ENCODE data around the gene GPC5.

Gene GPC5

DNA sequence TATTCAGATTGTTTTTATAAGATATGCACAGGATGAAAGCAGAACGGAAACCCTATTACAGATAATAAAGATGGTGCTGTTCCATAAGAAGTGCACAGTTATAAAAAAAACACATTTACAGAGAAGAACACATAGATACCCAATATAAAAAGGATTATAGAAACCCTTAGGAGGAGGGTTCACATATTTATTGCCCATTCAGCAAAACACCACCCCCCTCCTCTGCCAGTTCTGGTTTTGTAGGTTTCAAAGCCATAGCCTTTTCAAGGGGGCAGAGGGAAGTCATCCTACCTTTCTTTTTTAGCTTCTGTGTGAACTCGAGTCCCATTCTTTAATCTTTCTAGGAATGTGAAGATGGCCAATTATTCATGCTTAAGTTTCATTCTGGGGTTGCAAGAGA lies 511.2 kb downstream of the GPC5 start:
- H3K4me1 ChIP-seq (ENCODE audit: insufficient read depth, insufficient read length), result no peaks in the 10 kb centered on the region
- no peaks in the 10 kb centered on the region for H3K9me3 ChIP-seq (ENCODE audit: insufficient read depth, low read length)
- DNase-seq (ENCODE audit: low read depth, low spot score), result no peak
- H3K36me3 ChIP-seq (ENCODE audit: insufficient read depth, insufficient read length, low read length), result no peaks in the 10 kb centered on the region
- no peak overlapping the region for H3K4me3 ChIP-seq (ENCODE audit: insufficient read length, low read depth)
- no peaks in the 10 kb centered on the region for H3K27me3 ChIP-seq (ENCODE audit: insufficient read depth, insufficient read length)
- TF ChIP-seq YY1 (IDR thresholded peaks at IDR 0.05; ENCODE audit: insufficient read depth, insufficient read length) (no peak), ZNF274 (IDR thresholded peaks at IDR 0.05; ENCODE audit: low read depth, low read length) (no peak), SUZ12 (IDR thresholded peaks at IDR 0.05; ENCODE audit: extremely low read depth, insufficient read depth, insufficient read length) (no peak)
- H3K9ac ChIP-seq (ENCODE audit: insufficient read length, low read depth), result no peak overlapping the region

DNA sequence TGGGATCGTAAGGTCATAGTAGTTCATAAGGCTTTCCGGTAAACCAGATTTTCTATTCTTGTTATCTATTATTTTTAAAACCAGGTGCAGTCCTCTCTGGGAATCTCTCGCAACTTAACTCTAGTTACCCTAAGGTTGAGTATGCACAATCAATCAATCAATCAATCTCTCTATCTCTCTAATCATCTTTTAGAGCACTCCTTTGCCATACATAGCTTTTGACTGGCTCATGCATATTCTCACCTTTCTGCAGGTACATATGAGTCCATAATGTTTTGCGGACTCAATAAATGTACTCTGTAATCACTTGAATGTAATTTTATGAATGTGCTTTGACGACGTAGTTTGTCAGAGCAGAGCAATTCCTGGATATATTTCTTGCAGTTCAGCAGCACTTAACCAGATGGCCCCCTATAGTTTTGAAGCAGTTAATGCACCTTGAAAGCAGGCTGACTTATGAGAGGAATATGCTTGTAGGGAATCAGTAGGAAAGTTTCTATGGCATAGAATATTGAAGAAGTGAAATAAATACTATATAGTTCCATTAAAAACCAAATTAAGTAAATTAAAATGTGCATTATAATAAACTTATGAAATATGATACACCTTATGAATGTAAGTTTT lies 524.7 kb downstream of the GPC5 start:
- TF ChIP-seq YY1 (IDR thresholded peaks at IDR 0.05; ENCODE audit: insufficient read depth, insufficient read length), result no peak
- no peak overlapping the region for H3K9ac ChIP-seq (ENCODE audit: insufficient read length, low read depth)
- no peak overlapping the region for H3K4me3 ChIP-seq (ENCODE audit: insufficient read length, low read depth)
- no peaks in the 10 kb centered on the region for H3K27me3 ChIP-seq (ENCODE audit: insufficient read depth, insufficient read length)
- no peaks in the 10 kb centered on the region for H3K9me3 ChIP-seq (ENCODE audit: insufficient read depth, low read length)
- H3K36me3 ChIP-seq (ENCODE audit: insufficient read depth, insufficient read length, low read length), result no peaks in the 10 kb centered on the region
- peak; percentile 1 for DNase-seq (ENCODE audit: low read depth, low spot score)
- H3K4me1 ChIP-seq (ENCODE audit: insufficient read depth, insufficient read length), result no peaks in the 10 kb centered on the region

DNA sequence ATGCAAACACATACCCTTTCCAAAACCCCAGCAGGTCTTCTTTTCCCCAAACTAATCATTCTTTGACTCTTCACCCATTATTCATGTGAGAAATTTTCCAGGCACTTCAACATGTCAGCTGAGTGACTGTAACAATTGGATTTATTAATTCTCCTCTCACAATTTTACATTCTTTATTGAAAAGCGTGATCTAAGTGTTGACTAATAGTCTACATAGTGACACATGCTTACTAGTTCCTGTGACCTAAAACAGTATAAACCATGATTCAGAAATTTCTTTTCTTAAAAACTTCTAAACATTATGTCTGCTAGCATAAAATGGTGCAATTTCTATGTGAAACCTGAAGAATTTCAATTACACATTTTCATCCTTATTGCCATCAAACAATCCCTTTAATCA lies 532.3 kb downstream of the GPC5 start:
- no peaks in the 10 kb centered on the region for H3K27me3 ChIP-seq (ENCODE audit: insufficient read depth, insufficient read length)
- TF ChIP-seq SUZ12 (IDR thresholded peaks at IDR 0.05; ENCODE audit: extremely low read depth, insufficient read depth, insufficient read length) (no peak), ZNF274 (IDR thresholded peaks at IDR 0.05; ENCODE audit: low read depth, low read length) (no peak), YY1 (IDR thresholded peaks at IDR 0.05; ENCODE audit: insufficient read depth, insufficient read length) (no peak)

DNA sequence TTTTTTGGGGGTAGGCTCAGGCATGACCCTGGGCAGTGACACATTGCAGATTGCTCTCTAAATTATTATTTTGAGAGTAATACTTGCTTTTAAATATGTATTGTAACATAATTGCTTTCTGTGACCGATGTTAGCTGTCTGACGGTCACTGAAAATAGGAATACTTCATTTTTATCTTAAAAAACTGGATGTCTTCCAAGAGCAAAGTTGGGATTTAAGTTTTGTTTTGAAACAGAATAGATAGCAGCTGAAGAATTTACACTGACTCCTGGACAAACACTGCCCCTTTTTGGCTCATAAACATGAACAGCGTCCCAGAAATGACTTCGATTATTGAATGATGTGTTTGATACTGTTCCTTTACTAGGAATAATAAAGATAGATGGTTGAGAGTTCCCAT lies 535.9 kb downstream of the GPC5 start:
- TF ChIP-seq ZNF274 (IDR thresholded peaks at IDR 0.05; ENCODE audit: low read depth, low read length) (no peak), SUZ12 (IDR thresholded peaks at IDR 0.05; ENCODE audit: extremely low read depth, insufficient read depth, insufficient read length) (no peak), YY1 (IDR thresholded peaks at IDR 0.05; ENCODE audit: insufficient read depth, insufficient read length) (no peak)
- no peak overlapping the region for H3K4me3 ChIP-seq (ENCODE audit: insufficient read length, low read depth)
- no peaks in the 10 kb centered on the region for H3K36me3 ChIP-seq (ENCODE audit: insufficient read depth, insufficient read length, low read length)
- no peaks in the 10 kb centered on the region for H3K9me3 ChIP-seq (ENCODE audit: insufficient read depth, low read length)
- H3K9ac ChIP-seq (ENCODE audit: insufficient read length, low read depth), result no peak overlapping the region
- no peak for DNase-seq (ENCODE audit: low read depth, low spot score)
- no peaks in the 10 kb centered on the region for H3K4me1 ChIP-seq (ENCODE audit: insufficient read depth, insufficient read length)
- H3K27me3 ChIP-seq (ENCODE audit: insufficient read depth, insufficient read length), result no peaks in the 10 kb centered on the region

More for the DNA sequence above, 532.3 kb downstream of the GPC5 start:
- DNase-seq (ENCODE audit: low read depth, low spot score), result no peak
- Histone ChIP-seq H3K4me1 (ENCODE audit: insufficient read depth, insufficient read length) (no peaks in the 10 kb centered on the region), H3K4me3 (ENCODE audit: insufficient read length, low read depth) (no peak overlapping the region), H3K9ac (ENCODE audit: insufficient read length, low read depth) (no peak overlapping the region), H3K9me3 (ENCODE audit: insufficient read depth, low read length) (no peaks in the 10 kb centered on the region), H3K36me3 (ENCODE audit: insufficient read depth, insufficient read length, low read length) (no peaks in the 10 kb centered on the region)

DNA sequence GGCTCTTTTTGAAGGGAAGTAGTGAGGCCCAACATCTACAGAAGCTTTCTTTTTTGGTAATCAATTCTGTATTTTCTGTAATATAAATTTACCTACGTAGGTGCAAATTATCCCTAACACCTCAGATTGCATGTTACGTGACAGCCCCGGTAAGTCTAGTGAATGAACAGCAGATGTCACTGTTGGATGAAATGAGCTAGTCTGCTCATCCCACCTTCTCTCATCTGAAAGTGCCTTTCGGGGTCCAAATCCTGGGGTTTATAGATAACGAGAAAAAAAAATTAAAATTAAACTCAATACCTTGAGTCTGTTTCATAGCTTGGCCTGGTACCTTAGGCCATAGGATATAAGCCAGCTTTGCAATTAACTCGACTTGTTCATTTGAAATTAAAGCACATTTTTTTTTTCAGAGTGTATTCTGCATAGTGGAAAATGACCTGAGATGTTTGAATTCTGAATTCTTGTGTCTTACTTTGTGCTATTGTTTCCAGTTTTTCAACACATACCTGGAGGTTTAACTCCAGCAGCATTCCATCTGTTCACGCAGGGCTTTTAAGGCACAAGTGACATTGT lies 548.2 kb downstream of the GPC5 start:
- no peak overlapping the region for H3K4me3 ChIP-seq (ENCODE audit: insufficient read length, low read depth)
- H3K9me3 ChIP-seq (ENCODE audit: insufficient read depth, low read length), result no peaks in the 10 kb centered on the region
- no peaks in the 10 kb centered on the region for H3K36me3 ChIP-seq (ENCODE audit: insufficient read depth, insufficient read length, low read length)
- no peak overlapping the region for H3K9ac ChIP-seq (ENCODE audit: insufficient read length, low read depth)
- no peaks in the 10 kb centered on the region for H3K4me1 ChIP-seq (ENCODE audit: insufficient read depth, insufficient read length)
- TF ChIP-seq SUZ12 (IDR thresholded peaks at IDR 0.05; ENCODE audit: extremely low read depth, insufficient read depth, insufficient read length), result no peak
- peak; percentile 20 for DNase-seq (ENCODE audit: low read depth, low spot score)
- H3K27me3 ChIP-seq (ENCODE audit: insufficient read depth, insufficient read length), result no peaks in the 10 kb centered on the region

DNA sequence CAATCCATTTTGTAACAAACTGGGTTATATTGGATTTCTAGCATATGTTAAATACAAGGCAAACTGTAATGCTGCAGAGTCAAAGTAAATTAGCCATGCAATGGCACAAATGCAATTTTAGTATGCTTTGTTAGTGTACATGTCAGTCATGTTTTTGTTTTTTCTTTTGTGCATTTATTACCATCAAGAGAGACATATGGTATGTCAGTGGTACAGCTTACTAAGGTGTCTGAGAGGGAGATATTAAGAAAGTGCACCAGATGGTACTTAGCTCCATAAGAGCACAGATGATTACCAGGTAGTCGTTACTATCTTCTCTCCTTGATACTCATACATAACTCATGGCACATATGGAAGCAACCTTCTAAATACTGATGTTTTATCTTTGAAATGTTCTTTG lies 550.3 kb downstream of the GPC5 start:
- Histone ChIP-seq H3K27me3 (ENCODE audit: insufficient read depth, insufficient read length) (no peaks in the 10 kb centered on the region), H3K4me1 (ENCODE audit: insufficient read depth, insufficient read length) (no peaks in the 10 kb centered on the region), H3K9ac (ENCODE audit: insufficient read length, low read depth) (no peak overlapping the region), H3K4me3 (ENCODE audit: insufficient read length, low read depth) (no peak overlapping the region), H3K9me3 (ENCODE audit: insufficient read depth, low read length) (no peaks in the 10 kb centered on the region), H3K36me3 (ENCODE audit: insufficient read depth, insufficient read length, low read length) (no peaks in the 10 kb centered on the region)
- no peak for DNase-seq (ENCODE audit: low read depth, low spot score)
- TF ChIP-seq ZNF274 (IDR thresholded peaks at IDR 0.05; ENCODE audit: low read depth, low read length), result no peak
- no peak for TF ChIP-seq YY1 (IDR thresholded peaks at IDR 0.05; ENCODE audit: insufficient read depth, insufficient read length)
- TF ChIP-seq SUZ12 (IDR thresholded peaks at IDR 0.05; ENCODE audit: extremely low read depth, insufficient read depth, insufficient read length), result no peak

DNA sequence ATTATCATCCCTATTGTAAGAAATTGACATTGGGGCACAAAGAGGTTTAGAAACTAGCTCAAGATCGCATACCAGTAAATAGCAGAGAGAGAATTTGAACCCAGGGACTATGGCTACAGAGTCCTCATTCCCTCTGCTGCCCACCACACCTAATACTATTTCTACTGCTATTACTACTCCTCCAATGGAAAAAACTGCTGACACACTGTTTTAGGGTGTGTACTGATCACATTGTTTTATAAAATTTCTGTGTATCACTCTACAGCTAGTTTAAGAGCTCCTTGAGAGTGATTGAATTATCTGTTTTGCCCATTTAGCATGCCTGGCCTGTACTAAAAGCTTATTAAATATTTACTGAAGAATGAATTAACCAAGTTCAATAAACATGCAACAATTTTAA lies 552.4 kb downstream of the GPC5 start:
- Histone ChIP-seq H3K27me3 (ENCODE audit: insufficient read depth, insufficient read length) (no peaks in the 10 kb centered on the region), H3K9ac (ENCODE audit: insufficient read length, low read depth) (no peak overlapping the region), H3K36me3 (ENCODE audit: insufficient read depth, insufficient read length, low read length) (no peaks in the 10 kb centered on the region), H3K4me3 (ENCODE audit: insufficient read length, low read depth) (no peak overlapping the region), H3K9me3 (ENCODE audit: insufficient read depth, low read length) (no peaks in the 10 kb centered on the region), H3K4me1 (ENCODE audit: insufficient read depth, insufficient read length) (no peaks in the 10 kb centered on the region)
- no peak for DNase-seq (ENCODE audit: low read depth, low spot score)
- no peak for TF ChIP-seq SUZ12 (IDR thresholded peaks at IDR 0.05; ENCODE audit: extremely low read depth, insufficient read depth, insufficient read length)
- no peak for TF ChIP-seq YY1 (IDR thresholded peaks at IDR 0.05; ENCODE audit: insufficient read depth, insufficient read length)
- TF ChIP-seq ZNF274 (IDR thresholded peaks at IDR 0.05; ENCODE audit: low read depth, low read length), result no peak
